Kidney (tissue), 14 donors: ENCODE data around the gene SOX5. TPM values are rescaled to one million over a fixed set of nuclear protein-coding genes. Genes with fewer than 3 reads are reported as not detected.

Experiments
- DNase-seq, 5 donors: peaks; one replicate each; pipeline ENCODE4 v3.0.0-alpha.2; 2013 to 2020
- FAIRE-seq: peaks from 2 replicates; lab custom pipeline; 2012; peaks lifted over from hg19 to GRCh38; lab: Jason Lieb, UNC
- H3K27ac ChIP-seq, 2 donors: one replicate each; pipeline ENCODE4 v1.7.0; 2013; ENCODE audit warnings: low read depth in 2 of 2, low read length in 2 of 2, inconsistent platforms in 1 of 2
- H3K27me3 ChIP-seq: one replicate; pipeline ENCODE4 v1.7.1; 2013; ENCODE audit warnings: low read length, inconsistent platforms; ENCODE audit not compliant: control insufficient read depth, insufficient read depth
- H3K36me3 ChIP-seq, 3 donors: one replicate each; pipeline versions ENCODE4 v1.7.0 to v1.7.1; 2013; ENCODE audit warnings: low read length in 3 of 3, control low read depth in 1 of 3, inconsistent platforms in 1 of 3; ENCODE audit not compliant: insufficient read depth in 3 of 3, control insufficient read depth in 2 of 3
- H3K4me1 ChIP-seq, 3 donors: one replicate each; pipeline versions ENCODE4 v1.7.0 to v1.7.1; 2013; ENCODE audit warnings: low read length in 3 of 3, inconsistent platforms in 1 of 3, low read depth in 1 of 3; ENCODE audit not compliant: control insufficient read depth in 2 of 3, insufficient read depth in 2 of 3
- H3K4me3 ChIP-seq, 3 donors: one replicate each; pipeline versions ENCODE4 v1.7.0 to v1.8.1; 2013; ENCODE audit warnings: low read length in 3 of 3, control low read depth in 1 of 3, inconsistent platforms in 1 of 3
- H3K9ac ChIP-seq, 3 donors: one replicate each; pipeline versions ENCODE4 v1.7.0 to v1.7.1; 2013; ENCODE audit warnings: low read length in 3 of 3, control low read depth in 1 of 3, inconsistent platforms in 1 of 3
- H3K9me3 ChIP-seq, 3 donors: one replicate each; pipeline versions ENCODE4 v1.7.0 to v1.7.1; 2013; ENCODE audit warnings: low read length in 3 of 3, control low read depth in 1 of 3, inconsistent platforms in 1 of 3; ENCODE audit not compliant: control insufficient read depth in 2 of 3, insufficient read depth in 1 of 3
- intact Hi-C: fragments of 100-400 bp; cut with DNase I; formaldehyde crosslinking; loops from one replicate; pipeline ENCODE4 v1.11.1; 2022
- polyA plus RNA-seq: library from polyadenylated mRNA; stranded (reverse); fragments of 350-450 nt; fragmentation: Illumina TruSeq; extraction: RNeasy Lipid Tissue Mini Kit (QIAGEN cat#74804); gene quantifications from one replicate; pipeline ENCODE4 v1.2.3, GENCODE V29; 2014; ENCODE audit warnings: low read depth, low replicate concordance; ENCODE audit not compliant: insufficient read depth
- total RNA-seq: library from RNA; stranded (reverse); fragmentation: NEBNext Ultra II Directional; extraction: Animal tissue kit (Norgen Biotek cat#: 25700); gene quantifications from one replicate; pipeline ENCODE4 v1.2.1, GENCODE V29; 2021
- TF ChIP-seq, protein P1 (sequence below): IDR thresholded peaks from 3 replicates; pipeline ENCODE4 v1.5.1; 2012; ENCODE audit warnings: mild to moderate bottlenecking, moderate library complexity, borderline replicate concordance; ENCODE audit not compliant: insufficient read depth; ENCODE audit errors: extremely low read depth
- donor health status: control.
- donor health status: control.
- donor health status: control.
- donor health status: control.
- donor health status: control.
- donor health status: DM: yes; HTN: yes; CAD: no.
- donor health status: Normal renal cell carcinoma (clear cell type).

SOX5 gene
- total and polyA plus RNA-seq, 2 donors from 2014 or later, result 0.54 to 10.8 TPM

DNA sequence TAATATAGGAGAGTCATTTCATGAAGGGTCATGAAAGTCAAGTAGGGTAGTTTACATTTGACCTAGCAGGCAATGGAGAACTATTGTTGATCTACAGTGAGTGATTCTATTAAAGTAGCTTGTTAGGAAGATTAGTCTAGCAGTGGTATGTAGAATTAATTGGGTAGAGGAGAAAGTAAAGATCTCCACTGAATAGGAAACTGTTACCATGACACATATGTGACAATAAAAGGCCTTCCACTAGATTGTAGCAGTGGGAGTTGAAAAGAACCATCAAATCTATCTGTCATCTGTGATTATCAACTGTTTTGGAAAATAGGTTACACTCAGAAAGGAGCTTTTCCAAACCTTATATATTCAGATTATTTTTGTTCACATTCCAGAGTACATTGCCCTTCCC is 92.3 kb downstream of the SOX5 start:
- no peaks in the 10 kb centered on the region for H3K9me3 ChIP-seq
- H3K4me1 ChIP-seq, result no peaks in the 10 kb centered on the region
- no peaks in the 10 kb centered on the region for H3K36me3 ChIP-seq
- H3K4me3 ChIP-seq, result no peak overlapping the region
- no peak for FAIRE-seq
- H3K9ac ChIP-seq, result no peak overlapping the region
- no peaks in the 10 kb centered on the region for H3K27me3 ChIP-seq
- DNase-seq, result no peak
- TF ChIP-seq, protein P1, sequence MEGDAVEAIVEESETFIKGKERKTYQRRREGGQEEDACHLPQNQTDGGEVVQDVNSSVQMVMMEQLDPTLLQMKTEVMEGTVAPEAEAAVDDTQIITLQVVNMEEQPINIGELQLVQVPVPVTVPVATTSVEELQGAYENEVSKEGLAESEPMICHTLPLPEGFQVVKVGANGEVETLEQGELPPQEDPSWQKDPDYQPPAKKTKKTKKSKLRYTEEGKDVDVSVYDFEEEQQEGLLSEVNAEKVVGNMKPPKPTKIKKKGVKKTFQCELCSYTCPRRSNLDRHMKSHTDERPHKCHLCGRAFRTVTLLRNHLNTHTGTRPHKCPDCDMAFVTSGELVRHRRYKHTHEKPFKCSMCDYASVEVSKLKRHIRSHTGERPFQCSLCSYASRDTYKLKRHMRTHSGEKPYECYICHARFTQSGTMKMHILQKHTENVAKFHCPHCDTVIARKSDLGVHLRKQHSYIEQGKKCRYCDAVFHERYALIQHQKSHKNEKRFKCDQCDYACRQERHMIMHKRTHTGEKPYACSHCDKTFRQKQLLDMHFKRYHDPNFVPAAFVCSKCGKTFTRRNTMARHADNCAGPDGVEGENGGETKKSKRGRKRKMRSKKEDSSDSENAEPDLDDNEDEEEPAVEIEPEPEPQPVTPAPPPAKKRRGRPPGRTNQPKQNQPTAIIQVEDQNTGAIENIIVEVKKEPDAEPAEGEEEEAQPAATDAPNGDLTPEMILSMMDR, result no peak
- H3K27ac ChIP-seq, result no peak overlapping the region
- intact Hi-C loops, result no loop called here

DNA sequence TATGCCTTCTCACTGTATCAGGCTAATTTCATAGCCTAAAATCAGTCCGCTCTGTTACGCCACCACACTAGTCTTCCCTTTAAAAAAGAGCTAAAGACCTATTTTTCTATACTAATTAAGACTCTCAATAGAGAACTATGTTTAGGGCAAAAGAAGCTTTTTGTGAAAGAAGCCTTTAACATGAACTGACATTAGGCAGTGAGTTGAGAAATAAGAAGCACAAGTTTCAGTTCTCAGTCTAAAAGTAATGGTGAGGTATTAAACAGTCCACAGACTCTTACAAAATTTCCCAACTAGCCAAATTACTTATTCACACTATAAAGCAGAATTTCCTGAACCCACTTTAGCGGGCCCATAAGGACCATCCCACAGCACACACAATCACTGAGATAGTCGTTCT is 93.7 kb downstream of the SOX5 start:
- intact Hi-C loops, result no loop called here
- Histone ChIP-seq H3K4me3 (no peak overlapping the region), H3K4me1 (no peaks in the 10 kb centered on the region), H3K9me3 (no peaks in the 10 kb centered on the region), H3K36me3 (no peaks in the 10 kb centered on the region), H3K27me3 (no peaks in the 10 kb centered on the region), H3K27ac (no peak overlapping the region), H3K9ac (no peak overlapping the region)
- FAIRE-seq (no peak), DNase-seq (no peak)
- TF ChIP-seq, protein P1, result no peak

DNA sequence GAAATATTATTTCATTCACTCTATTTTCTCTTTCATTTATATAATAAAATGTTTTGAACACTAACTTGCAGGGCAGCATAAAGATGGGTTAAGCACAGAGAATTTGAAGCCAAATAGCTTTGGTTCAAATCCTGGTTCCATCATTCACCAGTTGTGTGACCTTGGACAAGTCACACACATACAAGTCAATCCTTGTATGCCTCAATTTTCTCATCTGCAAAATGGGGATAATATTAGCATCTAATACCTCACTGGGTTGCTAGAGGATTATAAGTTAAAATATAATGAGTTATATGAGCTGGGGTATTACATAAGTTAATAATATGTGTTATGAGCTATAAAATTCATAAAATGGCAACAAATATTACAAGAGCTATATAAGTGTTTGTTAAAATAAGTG is 94.9 kb downstream of the SOX5 start:
- intact Hi-C loops, result no loop called here

More for the DNA sequence above, 94.9 kb downstream of the SOX5 start:
- Histone ChIP-seq H3K4me1 (no peaks in the 10 kb centered on the region), H3K9ac (no peak overlapping the region), H3K4me3 (no peak overlapping the region), H3K9me3 (no peaks in the 10 kb centered on the region), H3K36me3 (no peaks in the 10 kb centered on the region), H3K27me3 (no peaks in the 10 kb centered on the region), H3K27ac (no peak overlapping the region)
- no peak for FAIRE-seq
- TF ChIP-seq, protein P1, result no peak
- no peak for DNase-seq
